GM21737 (cell line): ENCODE results near the gene TAF7.
"Not testable (repeated sequence)": the region's sequence is repeated elsewhere in the genome, so short reads cannot be mapped to it uniquely, and the experiment has no call there.

ENCODE experiments used
- ATAC-seq: cut with Tn5 transposase; IDR thresholded peaks from one replicate; pipeline ENCODE4 v1.9.1; 2021; ENCODE audit warnings: mild to moderate bottlenecking, moderate library complexity; ENCODE audit not compliant: unreplicated experiment

TAF7 gene, protein sequence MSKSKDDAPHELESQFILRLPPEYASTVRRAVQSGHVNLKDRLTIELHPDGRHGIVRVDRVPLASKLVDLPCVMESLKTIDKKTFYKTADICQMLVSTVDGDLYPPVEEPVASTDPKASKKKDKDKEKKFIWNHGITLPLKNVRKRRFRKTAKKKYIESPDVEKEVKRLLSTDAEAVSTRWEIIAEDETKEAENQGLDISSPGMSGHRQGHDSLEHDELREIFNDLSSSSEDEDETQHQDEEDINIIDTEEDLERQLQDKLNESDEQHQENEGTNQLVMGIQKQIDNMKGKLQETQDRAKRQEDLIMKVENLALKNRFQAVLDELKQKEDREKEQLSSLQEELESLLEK

DNA sequence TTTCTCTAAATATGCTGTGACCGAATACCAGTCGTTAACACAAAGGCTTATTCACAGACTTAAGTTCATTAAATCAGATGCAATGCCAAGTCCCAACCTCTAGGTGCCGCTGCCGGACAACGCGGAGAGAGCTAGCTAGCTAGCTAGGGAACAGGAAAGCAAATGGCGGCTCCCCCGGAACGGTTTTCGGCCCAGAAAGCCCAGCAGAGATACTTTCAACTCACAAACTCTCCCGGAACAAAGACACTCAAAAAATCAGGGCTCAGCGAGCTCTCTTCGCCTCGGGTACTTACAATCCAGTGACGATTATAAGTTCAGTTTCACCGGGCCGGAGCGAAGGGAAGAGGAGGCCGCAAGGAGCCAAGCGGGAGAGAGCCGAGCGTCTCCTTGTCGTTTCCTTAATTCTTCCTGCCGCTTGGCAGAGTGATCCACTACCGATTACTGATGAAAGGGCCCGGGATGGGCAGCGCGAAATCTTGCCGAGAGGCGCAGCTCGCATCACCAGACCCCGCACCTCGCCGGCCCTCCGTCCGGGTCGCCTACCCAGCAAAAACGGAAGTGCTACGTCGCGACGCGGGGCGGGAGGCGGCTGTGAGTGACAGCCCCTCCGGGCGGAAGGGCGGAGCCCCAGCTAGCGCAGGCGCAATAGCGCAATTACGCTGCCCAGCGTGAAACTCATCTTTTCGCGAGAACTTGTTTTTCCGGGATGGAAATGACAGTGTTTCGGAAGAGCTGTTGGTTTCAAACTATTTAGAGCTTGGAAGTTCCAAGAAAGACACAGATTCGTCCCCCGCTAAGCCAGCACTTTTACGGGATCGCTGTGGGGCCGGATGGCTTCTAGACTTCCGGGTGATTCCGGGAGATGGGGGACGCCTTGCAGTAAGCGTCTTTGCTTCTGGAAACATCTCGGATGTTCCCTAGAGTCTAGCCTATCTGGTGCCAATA, at the start of gene TAF7:
TSS of gene TAF7 (minus strand) at position 560 of the 945 bp plus-strand sequence. CDS start 740 bp downstream, outside the sequence.
- peak; percentile 98 for ATAC-seq

DNA sequence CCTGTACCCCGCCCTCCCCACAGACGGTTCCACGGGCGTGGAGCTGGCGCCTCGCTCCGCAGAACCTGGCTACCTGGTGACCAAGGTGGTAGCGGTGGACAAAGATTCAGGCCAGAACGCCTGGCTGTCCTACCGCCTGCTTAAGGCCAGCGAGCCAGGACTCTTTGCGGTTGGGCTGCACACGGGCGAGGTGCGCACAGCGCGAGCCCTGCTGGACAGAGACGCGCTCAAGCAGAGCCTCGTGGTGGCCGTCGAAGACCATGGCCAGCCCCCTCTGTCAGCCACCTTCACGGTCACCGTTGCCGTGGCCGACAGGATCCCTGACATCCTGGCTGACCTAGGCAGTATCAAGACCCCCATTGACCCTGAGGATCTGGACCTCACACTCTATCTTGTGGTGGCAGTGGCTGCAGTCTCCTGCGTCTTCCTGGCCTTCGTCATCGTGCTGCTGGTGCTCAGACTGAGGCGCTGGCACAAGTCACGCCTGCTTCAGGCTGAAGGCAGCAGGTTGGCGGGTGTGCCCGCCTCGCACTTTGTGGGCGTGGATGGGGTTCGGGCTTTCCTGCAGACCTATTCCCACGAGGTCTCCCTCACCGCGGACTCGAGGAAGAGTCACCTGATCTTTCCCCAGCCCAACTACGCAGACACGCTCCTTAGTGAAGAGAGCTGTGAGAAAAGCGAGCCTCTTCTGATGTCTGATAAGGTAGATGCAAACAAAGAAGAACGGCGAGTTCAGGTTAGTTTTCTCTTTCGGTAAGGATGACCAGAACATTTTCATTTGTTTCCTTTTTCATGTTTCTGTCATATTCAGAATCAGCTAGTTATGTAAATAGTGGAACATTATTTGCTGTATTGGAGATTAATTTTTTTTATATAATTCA, 45.7 kb upstream of the TAF7 start:
- ATAC-seq = no peak

DNA sequence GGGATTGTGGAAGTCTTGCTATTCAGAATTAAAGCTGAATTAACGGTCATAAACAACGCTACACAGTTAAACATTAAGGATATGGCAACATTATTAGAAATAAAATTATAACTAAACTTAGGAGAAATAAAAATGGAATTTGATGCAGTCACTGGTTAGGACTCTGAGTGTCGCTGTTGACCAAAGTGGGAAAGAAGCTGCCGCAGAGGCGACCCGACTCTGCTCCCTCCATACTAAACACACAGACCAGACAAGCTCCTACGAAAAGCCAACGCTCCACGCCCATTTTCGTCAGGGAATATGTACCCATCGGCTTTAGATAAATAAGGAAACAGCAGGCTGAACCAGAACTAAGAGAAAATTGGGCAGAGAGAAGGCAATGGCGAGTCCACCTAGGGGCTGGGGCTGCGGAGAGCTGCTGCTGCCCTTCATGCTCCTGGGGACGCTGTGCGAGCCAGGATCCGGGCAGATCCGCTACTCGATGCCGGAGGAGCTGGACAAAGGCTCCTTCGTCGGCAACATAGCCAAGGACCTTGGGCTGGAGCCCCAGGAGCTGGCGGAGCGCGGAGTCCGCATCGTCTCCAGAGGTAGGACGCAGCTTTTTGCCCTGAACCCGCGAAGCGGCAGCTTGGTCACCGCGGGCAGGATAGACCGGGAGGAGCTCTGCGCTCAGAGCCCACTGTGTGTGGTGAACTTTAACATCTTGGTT, 43.5 kb upstream of the TAF7 start, which contains the start of gene PCDHGA5:
TSS of gene PCDHGA5 (plus strand) at position 211 of the 709 bp plus-strand sequence. CDS start at position 380, 169 bp downstream.
- no peak for ATAC-seq

DNA sequence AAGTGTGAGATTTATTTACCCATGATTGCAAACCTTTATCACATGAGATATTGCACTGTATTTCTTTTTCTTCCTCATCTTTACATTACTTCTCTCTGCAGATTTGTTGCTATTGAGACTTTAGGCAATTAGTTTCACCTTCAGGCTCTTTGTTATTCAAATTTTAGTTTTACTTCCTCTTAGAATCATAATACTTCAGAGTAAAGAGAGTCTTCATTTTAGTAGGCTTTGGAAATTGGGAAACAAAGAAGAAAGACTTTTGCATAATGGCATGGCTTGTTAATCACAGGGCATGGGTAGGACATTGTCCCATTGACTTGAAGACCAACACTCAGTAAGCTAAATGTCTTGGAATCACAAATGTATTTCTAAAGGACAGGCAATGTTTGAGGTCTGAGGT, 42.1 kb upstream of the TAF7 start:
- ATAC-seq = no peak

DNA sequence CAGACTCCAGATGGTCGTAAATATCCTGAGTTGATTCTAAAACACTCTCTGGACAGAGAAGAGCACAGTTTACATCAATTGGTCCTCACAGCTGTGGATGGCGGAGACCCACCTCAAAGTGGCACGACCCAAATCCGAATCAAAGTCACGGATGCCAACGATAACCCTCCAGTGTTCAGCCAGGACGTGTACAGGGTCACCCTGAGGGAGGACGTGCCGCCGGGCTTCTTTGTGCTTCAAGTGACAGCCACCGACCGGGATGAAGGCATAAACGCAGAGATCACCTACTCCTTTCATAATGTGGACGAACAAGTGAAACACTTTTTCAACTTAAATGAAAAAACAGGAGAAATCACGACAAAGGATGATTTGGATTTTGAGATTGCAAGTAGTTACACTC, 40.1 kb upstream of the TAF7 start:
- ATAC-seq = no peak

DNA sequence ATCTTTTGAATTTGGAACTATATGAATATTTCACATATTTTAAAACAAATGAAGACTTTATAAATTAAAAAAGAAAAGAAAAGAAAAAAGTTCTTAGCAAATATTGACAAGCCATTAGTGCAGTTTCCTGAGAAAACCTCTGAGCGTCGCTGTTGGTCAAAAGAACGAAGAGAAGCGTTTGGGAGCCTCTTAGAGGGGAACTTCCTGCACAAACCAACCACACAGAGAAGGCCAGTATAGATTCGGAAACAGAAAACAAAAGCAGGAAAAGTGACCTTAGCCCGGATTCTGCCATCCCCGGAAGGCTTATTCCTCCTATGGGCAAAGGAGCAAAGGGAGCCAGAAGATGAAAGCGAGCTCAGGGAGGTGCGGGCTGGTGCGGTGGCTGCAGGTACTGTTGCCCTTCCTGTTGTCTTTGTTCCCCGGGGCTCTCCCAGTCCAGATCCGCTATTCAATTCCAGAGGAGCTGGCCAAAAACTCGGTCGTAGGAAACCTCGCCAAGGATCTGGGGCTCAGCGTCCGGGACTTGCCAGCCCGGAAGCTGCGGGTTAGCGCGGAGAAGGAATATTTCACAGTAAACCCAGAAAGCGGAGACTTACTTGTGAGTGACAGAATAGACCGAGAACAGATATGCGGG, 39.3 kb upstream of the TAF7 start, which contains the start of gene PCDHGB2:
TSS of gene PCDHGB2 (plus strand) at position 205 of the 637 bp plus-strand sequence. CDS start at position 347, 142 bp downstream.
- ATAC-seq = no peak

DNA sequence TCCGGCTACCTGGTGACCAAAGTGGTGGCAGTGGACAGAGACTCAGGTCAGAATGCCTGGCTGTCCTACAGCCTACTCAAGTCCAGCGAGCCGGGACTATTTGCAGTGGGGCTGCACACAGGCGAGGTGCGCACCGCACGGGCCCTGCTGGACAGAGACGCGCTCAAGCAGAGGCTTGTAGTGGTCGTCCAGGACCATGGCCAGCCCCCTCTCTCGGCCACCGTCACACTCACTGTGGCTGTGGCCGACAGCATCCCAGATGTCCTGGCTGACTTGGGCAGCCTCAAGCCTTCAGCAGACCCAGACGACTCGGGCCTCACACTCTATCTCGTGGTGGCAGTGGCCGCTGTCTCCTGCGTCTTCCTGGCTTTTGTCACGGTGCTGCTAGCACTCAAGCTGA, 36.4 kb upstream of the TAF7 start:
- no peak for ATAC-seq

DNA sequence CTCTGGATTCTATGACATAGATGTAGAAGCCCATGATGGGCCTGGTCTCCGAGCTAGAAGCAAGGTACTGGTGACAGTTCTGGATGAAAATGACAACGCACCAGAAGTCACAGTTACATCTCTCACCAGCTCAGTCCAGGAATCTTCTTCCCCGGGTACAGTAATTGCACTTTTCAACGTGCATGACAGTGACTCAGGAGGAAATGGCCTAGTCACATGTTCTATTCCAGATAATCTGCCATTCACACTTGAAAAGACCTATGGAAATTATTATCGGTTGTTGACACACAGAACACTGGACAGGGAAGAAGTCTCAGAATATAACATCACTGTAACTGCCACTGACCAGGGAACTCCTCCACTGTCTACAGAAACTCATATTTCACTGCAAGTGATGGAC, 35.5 kb upstream of the TAF7 start:
- ATAC-seq = no peak

DNA sequence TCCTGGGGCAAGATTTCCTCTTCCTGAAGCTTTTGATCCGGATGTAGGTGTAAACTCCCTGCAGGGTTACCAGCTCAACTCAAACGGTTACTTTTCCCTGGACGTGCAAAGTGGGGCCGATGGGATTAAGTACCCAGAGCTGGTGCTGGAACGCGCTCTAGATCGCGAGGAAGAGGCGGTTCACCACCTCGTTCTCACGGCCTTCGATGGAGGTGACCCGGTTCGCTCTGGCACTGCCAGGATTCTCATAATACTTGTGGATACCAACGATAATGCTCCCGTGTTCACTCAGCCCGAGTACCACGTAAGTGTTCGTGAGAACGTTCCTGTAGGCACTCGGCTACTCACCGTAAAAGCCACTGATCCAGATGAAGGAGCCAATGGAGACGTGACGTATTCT, 35.1 kb upstream of the TAF7 start:
- no peak for ATAC-seq

DNA sequence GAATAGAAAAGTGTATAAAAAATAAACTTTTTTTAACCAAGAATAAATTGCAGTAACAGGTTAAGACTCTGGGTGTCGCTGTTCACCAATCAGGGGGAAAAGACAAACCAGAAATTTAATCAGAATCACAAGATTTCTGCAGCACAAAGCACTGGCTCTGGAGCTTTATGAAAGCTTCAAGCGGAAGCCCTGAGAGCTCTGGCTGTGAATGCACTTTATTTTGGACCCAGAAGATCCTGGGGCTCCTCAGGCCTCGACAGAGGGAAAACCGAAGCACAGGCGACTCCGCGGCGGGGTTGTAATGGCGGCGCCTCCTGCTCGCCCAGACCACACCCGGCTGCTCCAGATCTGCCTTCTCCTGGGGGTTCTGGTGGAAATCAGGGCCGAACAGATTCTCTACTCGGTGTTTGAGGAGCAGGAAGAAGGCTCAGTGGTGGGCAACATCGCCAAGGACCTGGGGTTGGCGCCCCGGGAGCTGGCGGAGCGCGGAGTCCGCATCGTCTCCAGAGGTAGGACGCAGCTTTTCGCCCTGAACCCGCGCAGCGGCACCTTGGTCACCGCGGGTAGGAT, 34.4 kb upstream of the TAF7 start, which contains the start of gene PCDHGA4:
TSS of gene PCDHGA4 (plus strand) at position 122 of the 570 bp plus-strand sequence. CDS start at position 209, 87 bp downstream.
- no peak for ATAC-seq

DNA sequence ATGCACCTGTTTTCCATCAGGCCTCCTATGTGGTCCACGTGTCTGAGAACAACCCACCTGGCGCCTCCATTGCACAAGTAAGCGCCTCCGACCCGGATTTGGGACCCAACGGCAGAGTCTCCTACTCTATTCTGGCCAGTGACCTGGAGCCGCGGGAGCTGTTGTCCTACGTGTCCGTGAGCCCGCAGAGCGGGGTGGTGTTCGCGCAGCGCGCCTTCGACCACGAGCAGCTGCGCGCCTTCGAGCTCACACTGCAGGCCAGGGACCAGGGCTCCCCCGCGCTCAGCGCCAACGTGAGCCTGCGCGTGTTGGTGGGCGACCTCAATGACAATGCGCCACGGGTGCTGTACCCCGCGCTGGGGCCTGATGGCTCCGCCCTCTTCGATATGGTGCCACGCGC, 31.0 kb upstream of the TAF7 start:
- ATAC-seq = no peak

DNA sequence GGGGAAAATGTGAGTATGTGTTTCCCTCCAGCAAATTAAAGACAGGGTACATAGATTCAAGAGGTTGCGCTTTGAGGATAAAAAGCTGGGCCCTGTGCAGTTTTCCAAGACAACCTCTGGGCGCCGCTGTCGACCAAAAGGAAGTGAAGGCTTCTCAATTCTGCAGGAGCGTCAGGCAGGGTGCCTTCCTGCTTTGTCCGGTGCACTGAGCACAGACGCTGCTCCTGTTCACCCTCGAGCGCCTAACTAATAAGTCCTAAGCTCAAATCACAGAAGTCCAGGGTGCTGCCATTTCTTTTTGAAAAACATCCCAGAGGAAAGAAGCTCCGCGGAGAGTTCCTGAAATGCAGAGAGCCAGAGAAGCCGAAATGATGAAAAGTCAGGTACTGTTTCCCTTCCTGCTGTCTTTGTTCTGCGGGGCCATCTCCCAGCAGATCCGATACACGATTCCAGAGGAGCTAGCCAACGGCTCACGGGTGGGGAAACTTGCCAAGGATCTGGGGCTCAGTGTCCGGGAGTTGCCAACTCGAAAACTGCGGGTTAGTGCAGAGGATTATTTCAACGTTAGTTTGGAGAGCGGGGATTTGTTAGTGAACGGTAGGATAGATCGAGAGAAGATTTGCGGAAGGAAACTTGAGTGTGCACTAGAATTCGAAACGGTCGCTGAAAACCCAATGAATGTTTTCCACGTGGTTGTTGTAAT, 29.5 kb upstream of the TAF7 start, which contains the start of gene PCDHGB1:
TSS of gene PCDHGB1 (plus strand) at position 183 of the 703 bp plus-strand sequence. CDS start at position 345, 162 bp downstream.
- ATAC-seq = no peak

DNA sequence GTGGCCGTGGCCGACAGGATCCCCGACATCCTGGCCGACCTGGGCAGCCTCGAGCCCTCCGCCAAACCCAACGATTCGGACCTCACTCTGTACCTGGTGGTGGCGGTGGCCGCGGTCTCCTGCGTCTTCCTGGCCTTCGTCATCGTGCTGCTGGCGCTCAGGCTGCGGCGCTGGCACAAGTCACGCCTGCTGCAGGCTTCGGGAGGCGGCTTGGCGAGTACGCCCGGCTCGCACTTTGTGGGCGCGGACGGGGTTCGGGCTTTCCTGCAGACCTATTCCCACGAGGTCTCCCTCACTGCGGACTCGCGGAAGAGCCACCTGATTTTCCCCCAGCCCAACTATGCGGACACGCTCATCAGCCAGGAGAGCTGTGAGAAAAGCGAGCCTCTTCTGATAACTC, 25.4 kb upstream of the TAF7 start:
- ATAC-seq = not testable (repeated sequence)

DNA sequence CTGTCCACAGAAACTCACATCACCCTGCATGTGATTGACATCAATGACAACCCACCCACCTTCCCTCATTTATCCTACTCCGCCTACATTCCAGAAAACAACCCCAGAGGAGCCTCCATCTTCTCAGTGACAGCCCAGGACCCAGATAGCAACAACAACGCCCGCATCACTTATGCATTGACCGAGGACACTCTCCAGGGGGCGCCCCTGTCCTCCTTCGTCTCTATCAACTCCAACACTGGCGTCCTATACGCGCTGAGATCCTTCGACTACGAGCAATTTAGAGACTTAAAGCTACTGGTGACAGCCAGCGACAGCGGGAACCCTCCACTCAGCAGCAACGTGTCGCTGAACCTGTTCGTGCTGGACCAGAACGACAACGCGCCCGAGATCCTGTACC, 24.7 kb upstream of the TAF7 start:
- no peak for ATAC-seq

DNA sequence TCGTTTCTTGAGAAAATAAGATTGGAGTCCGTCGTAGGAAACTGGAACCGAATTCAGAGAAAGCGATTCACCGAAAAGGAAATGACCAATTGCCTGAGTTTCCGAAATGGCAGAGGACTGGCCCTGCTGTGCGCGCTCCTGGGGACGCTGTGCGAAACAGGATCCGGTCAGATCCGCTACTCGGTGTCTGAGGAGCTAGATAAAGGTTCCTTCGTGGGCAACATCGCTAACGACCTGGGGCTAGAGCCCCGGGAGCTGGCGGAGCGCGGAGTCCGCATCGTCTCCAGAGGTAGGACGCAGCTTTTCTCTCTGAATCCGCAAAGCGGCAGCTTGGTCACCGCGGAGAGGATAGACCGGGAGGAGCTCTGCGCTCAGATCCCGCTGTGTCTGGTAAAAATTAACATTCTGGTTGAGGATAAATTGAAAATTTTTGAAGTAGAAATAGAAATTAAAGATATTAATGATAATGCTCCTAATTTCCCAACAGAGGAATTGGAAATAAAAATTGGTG, 23.4 kb upstream of the TAF7 start:
- no peak for ATAC-seq

DNA sequence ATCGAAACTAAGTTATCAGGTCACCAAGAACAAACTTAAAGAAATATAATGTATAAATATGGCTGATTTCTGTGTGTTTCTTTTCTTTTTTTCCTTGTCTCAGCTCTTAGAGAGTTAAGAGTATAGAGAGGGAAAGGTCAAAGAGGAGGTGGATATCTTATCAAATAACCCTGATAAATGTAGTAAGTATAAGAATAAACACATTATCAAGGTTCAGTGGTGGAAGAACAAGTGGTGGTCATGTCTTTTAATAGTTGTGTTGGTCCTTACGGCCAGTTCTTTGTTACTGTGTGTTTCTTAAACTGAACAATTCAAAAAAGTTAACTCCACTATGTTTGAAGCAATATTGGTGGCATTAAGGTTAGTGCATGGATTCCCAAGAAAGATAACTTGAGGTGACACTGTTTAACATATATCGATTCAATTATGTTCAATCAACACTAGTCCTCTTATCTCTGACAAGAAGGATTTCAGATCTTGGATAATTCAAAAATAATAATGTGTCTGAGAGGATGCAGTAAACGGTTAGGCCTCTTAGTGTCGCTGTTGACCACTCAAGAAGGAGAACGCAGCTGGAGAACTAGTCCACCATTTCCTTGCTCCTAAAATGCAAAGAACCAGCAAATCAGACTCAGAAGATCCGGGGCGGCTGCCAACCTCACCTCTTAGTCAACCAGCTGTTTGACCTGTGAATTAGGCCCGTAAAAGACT, 22.8 kb upstream of the TAF7 start, which contains the start of gene PCDHGA3:
TSS of gene PCDHGA3 (plus strand) at position 588 of the 711 bp plus-strand sequence. CDS start 205 bp downstream, outside the sequence.
- ATAC-seq = no peak

DNA sequence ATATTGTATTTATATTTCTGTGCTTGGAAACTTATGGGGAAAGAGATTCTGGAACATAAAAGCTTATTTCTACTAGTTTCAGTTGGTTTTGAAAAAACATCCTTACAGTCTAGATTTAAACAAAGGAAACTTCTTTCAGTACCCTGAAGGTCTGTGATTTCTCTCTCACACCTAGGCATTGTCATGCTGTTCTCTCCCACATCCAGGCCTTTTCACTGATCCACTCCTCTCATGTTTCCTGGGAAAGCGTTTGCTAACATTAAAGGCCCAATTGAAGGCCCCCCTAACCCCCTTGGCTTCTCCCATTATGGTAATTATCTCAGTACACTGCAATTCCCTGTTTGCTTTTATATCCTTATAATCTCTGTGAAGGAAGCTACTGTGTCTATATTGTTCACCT, 22.2 kb upstream of the TAF7 start:
- ATAC-seq = no peak
